Osteoblast (primary cell): ENCODE data around the gene HOOK1. TPM values are rescaled to one million over a fixed set of nuclear protein-coding genes. Genes with fewer than 3 reads are reported as not detected.
"Not testable (repeated sequence)": the region's sequence is repeated elsewhere in the genome, so short reads cannot be mapped to it uniquely, and the experiment has no call there.

Experiments used
- DNase-seq: peaks from one replicate; pipeline ENCODE4 v3.0.0; 2011; ENCODE audit warnings: low spot score, mixed read lengths; ENCODE audit not compliant: insufficient read length; ENCODE audit errors: missing footprints
- H2AFZ ChIP-seq: 2 replicates; pipeline ENCODE4 v1.6.0; 2011; ENCODE audit warnings: mild to moderate bottlenecking, low read length
- H3K27ac ChIP-seq: 2 replicates; pipeline ENCODE4 v1.5.1; 2011; ENCODE audit warnings: mild to moderate bottlenecking, low read depth, low read length, moderate library complexity
- H3K27me3 ChIP-seq: 2 replicates; pipeline ENCODE4 v1.6.0; 2012; ENCODE audit warnings: mild to moderate bottlenecking, control low read depth, inconsistent platforms, low read length, moderate library complexity; ENCODE audit not compliant: insufficient read depth
- H3K36me3 ChIP-seq: 2 replicates; pipeline ENCODE4 v1.5.1; 2011; ENCODE audit warnings: mild to moderate bottlenecking, low read length, control low read depth, moderate library complexity; ENCODE audit not compliant: insufficient read depth
- H3K4me1 ChIP-seq: 2 replicates; pipeline ENCODE4 v1.5.1; 2011; ENCODE audit warnings: mild to moderate bottlenecking, low read length, control low read depth, moderate library complexity; ENCODE audit not compliant: insufficient read depth
- H3K4me2 ChIP-seq: 2 replicates; pipeline ENCODE4 v1.6.0; 2011; ENCODE audit warnings: mild to moderate bottlenecking, low read length; ENCODE audit not compliant: insufficient read depth
- H3K4me3 ChIP-seq: fragments of 200-600 bp; sonication (generic); 3 replicates; pipeline ENCODE4 v1.5.1; 2012; ENCODE audit warnings: mild to moderate bottlenecking, low read length, inconsistent platforms; ENCODE audit not compliant: insufficient read depth
- H3K79me2 ChIP-seq: 2 replicates; pipeline ENCODE4 v1.6.0; 2012; ENCODE audit warnings: mild to moderate bottlenecking, low read length, control low read depth, inconsistent platforms; ENCODE audit not compliant: insufficient read depth
- H3K9me3 ChIP-seq: 2 replicates; pipeline ENCODE4 v1.5.1; 2011; ENCODE audit warnings: low read depth, low read length, control low read depth
- H4K20me1 ChIP-seq: 2 replicates; pipeline ENCODE4 v1.6.0; 2012; ENCODE audit warnings: mild to moderate bottlenecking, low read length, control low read depth; ENCODE audit not compliant: insufficient read depth
- total RNA-seq: library from RNA; depleted of rRNA; stranded (reverse); fragments of >200 nt; gene quantifications from 2 replicates; pipeline ENCODE4 v1.2.3, GENCODE V29; 2012
- TF ChIP-seq, protein P1 (sequence below): IDR thresholded peaks from 2 replicates; pipeline ENCODE4 v1.5.1; 2011; ENCODE audit warnings: mild to moderate bottlenecking, low read depth, low read length, moderate library complexity; ENCODE audit errors: extremely low read depth

Gene HOOK1
- total RNA-seq, 1 donor: not detected

DNA sequence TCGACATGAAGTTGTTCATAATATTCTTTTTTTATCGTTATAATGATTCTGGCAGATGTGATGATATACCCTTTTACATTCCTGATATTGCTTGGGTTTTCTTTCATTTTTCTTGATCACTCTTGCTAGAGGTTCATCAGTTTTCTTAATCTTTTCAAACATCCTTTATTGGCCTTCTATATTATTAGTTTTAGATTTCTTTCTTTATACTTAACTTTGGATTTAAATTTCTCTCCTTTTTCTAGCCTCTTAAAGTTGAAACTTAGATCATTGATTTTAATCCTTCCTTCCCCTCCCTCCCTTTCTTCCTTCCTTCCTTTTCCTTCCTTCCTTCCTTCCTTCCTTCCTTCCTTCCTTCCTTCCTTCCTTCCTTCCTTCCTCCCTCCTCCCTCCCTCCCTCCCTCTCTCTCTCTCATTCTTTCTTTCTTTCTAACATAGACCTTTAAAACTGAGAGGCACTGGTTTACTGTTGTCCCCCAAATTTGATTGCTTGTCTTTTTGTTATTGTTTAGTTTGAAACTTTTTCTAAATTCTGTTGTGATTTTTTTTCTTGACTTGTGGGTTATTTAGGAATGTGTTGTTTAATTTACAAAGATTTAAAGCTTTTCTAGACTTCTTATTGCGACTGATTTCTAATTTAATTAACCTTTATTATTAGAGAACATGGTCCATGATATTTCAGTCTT lies 31.6 kb downstream of the HOOK1 start:
- Histone ChIP-seq H2AFZ (no peak overlapping the region), H3K79me2 (no peaks in the 10 kb centered on the region), H3K4me2 (no peak overlapping the region), H3K4me3 (no peak overlapping the region), H3K27me3 (no peaks in the 10 kb centered on the region), H4K20me1 (no peaks in the 10 kb centered on the region), H3K36me3 (no peaks in the 10 kb centered on the region), H3K4me1 (no peaks in the 10 kb centered on the region), H3K27ac (no peak overlapping the region), H3K9me3 (no peaks in the 10 kb centered on the region)
- no peak for DNase-seq
- TF ChIP-seq, protein P1, sequence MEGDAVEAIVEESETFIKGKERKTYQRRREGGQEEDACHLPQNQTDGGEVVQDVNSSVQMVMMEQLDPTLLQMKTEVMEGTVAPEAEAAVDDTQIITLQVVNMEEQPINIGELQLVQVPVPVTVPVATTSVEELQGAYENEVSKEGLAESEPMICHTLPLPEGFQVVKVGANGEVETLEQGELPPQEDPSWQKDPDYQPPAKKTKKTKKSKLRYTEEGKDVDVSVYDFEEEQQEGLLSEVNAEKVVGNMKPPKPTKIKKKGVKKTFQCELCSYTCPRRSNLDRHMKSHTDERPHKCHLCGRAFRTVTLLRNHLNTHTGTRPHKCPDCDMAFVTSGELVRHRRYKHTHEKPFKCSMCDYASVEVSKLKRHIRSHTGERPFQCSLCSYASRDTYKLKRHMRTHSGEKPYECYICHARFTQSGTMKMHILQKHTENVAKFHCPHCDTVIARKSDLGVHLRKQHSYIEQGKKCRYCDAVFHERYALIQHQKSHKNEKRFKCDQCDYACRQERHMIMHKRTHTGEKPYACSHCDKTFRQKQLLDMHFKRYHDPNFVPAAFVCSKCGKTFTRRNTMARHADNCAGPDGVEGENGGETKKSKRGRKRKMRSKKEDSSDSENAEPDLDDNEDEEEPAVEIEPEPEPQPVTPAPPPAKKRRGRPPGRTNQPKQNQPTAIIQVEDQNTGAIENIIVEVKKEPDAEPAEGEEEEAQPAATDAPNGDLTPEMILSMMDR: no peak

DNA sequence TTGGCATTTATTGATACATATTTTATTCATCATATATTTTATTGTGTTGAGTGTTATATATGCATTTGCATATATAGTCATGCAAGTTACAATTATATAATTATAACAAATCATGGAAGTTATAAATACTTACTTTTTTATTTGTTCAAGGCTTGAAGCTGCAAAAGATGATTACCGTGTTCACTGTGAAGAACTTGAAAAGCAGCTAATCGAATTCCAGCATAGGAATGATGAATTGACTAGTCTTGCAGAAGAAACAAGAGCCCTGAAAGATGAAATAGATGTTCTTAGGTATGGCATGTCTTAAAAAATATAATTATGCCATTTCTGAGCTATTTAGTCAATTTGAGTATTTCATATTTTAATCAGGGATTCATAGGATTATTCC lies 32.1 kb downstream of the HOOK1 start:
- H3K36me3 ChIP-seq: no peaks in the 10 kb centered on the region
- TF ChIP-seq, protein P1: no peak
- no peaks in the 10 kb centered on the region for H3K27me3 ChIP-seq
- H3K79me2 ChIP-seq: no peaks in the 10 kb centered on the region
- no peak overlapping the region for H3K27ac ChIP-seq
- H3K4me1 ChIP-seq: no peaks in the 10 kb centered on the region
- H3K4me3 ChIP-seq: no peak overlapping the region
- no peak for DNase-seq
- H3K4me2 ChIP-seq: no peak overlapping the region
- H3K9me3 ChIP-seq: no peaks in the 10 kb centered on the region
- H2AFZ ChIP-seq: no peak overlapping the region
- H4K20me1 ChIP-seq: no peaks in the 10 kb centered on the region

DNA sequence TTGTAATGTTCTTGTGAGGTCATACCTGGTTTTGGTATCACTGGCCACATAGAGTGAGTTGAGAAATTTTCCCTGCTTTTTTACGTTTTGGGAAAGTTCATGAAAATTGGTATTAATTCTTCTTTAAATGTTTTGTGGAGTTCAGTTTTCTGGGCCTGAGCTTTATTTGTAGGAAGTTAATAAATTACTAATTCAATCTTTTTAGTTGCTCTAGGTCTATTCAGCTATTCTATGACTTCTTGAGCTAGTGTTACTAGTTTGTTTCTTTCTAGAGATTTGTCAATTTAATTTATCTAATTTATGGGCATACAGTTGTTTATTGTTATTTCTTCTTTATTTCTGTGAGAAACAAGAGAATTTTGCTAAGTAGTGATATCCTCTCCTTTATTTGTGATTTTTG lies 37.4 kb downstream of the HOOK1 start:
- TF ChIP-seq, protein P1: no peak

DNA sequence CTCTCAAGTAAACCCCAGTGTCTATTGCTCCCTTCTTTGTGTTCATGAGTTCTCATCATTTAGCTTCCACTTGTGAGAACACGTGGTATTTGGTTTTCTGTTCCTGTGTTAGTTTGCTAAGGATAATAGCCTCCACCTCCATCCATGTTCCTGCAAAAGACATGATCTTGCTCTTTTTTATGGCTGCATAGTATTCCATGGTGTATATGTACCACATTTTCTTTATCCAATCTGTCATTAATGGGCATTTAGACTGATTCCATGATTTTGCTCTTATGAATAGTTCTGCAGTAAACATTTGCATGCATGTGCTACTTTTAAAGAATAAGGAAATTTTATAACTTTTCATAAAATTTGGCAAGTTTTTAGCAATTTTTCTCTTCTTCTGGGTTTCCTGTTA lies 40.5 kb downstream of the HOOK1 start:
- H3K27ac ChIP-seq, H3K4me3 ChIP-seq, H3K4me1 ChIP-seq, DNase-seq, H4K20me1 ChIP-seq, H3K79me2 ChIP-seq, H3K9me3 ChIP-seq, H2AFZ ChIP-seq, H3K36me3 ChIP-seq, H3K4me2 ChIP-seq, H3K27me3 ChIP-seq: not testable (repeated sequence)

More for the DNA sequence above, 37.4 kb downstream of the HOOK1 start:
- no peak overlapping the region for H3K4me3 ChIP-seq
- DNase-seq: no peak
- H3K27ac ChIP-seq: no peak overlapping the region
- no peaks in the 10 kb centered on the region for H3K36me3 ChIP-seq
- no peaks in the 10 kb centered on the region for H3K27me3 ChIP-seq
- no peak overlapping the region for H3K4me2 ChIP-seq
- H3K9me3 ChIP-seq: no peaks in the 10 kb centered on the region
- H2AFZ ChIP-seq: no peak overlapping the region
- no peaks in the 10 kb centered on the region for H3K79me2 ChIP-seq
- H4K20me1 ChIP-seq: no peaks in the 10 kb centered on the region
- no peaks in the 10 kb centered on the region for H3K4me1 ChIP-seq
